IPS-18a (cell line): ENCODE data around the gene DLL4.
"Not testable (repeated sequence)": the region's sequence is repeated elsewhere in the genome, so short reads cannot be mapped to it uniquely, and the experiment has no call there.

Experiments
- H3K27ac ChIP-seq: one replicate; pipeline ENCODE4 v1.5.1; 2013; ENCODE audit warnings: low read length
- H3K27me3 ChIP-seq: one replicate; pipeline ENCODE4 v1.6.1; 2013; ENCODE audit warnings: mild to moderate bottlenecking, low read length; ENCODE audit not compliant: control insufficient read depth, insufficient read depth
- H3K36me3 ChIP-seq: one replicate; pipeline ENCODE4 v1.6.1; 2013; ENCODE audit warnings: low read depth, low read length; ENCODE audit not compliant: control insufficient read depth
- H3K4me1 ChIP-seq: one replicate; pipeline ENCODE4 v1.6.1; 2013; ENCODE audit warnings: low read depth, low read length; ENCODE audit not compliant: control insufficient read depth
- H3K4me3 ChIP-seq: one replicate; pipeline ENCODE4 v1.5.1; 2013; ENCODE audit warnings: low read length
- H3K9ac ChIP-seq: one replicate; pipeline ENCODE4 v1.6.1; 2013; ENCODE audit warnings: mild to moderate bottlenecking, low read length, moderate library complexity
- H3K9me3 ChIP-seq: one replicate; pipeline ENCODE4 v1.6.1; 2013; ENCODE audit warnings: low read depth, low read length; ENCODE audit not compliant: control insufficient read depth

Gene DLL4

GRCh38 chr15:40959331-40960141, 30.4 kb downstream of the DLL4 start:
- Histone ChIP-seq H3K36me3 (peaks cover 10% of the 10 kb centered on the region), H3K9me3 (no peaks in the 10 kb centered on the region), H3K27ac (no peak overlapping the region), H3K9ac (no peak overlapping the region), H3K27me3 (no peaks in the 10 kb centered on the region), H3K4me1 (peaks cover 3% of the 10 kb centered on the region), H3K4me3 (no peak overlapping the region)

GRCh38 chr15:40960151-40960885, 31.2 kb downstream of the DLL4 start:
- no peaks in the 10 kb centered on the region for H3K27me3 ChIP-seq
- peaks cover 8% of the 10 kb centered on the region for H3K36me3 ChIP-seq
- H3K9me3 ChIP-seq: no peaks in the 10 kb centered on the region
- H3K4me3 ChIP-seq: no peak overlapping the region
- H3K9ac ChIP-seq: no peak overlapping the region
- no peak overlapping the region for H3K27ac ChIP-seq
- peaks cover 3% of the 10 kb centered on the region for H3K4me1 ChIP-seq

GRCh38 chr15:40960925-40961324, 31.8 kb downstream of the DLL4 start:
- H3K36me3 ChIP-seq: peaks cover 2% of the 10 kb centered on the region
- H3K27me3 ChIP-seq: no peaks in the 10 kb centered on the region
- no peaks in the 10 kb centered on the region for H3K9me3 ChIP-seq
- no peak overlapping the region for H3K4me3 ChIP-seq
- H3K9ac ChIP-seq: no peak overlapping the region
- H3K4me1 ChIP-seq: peaks cover 3% of the 10 kb centered on the region
- no peak overlapping the region for H3K27ac ChIP-seq

- H3K9ac ChIP-seq, H3K27ac ChIP-seq, H3K36me3 ChIP-seq, H3K9me3 ChIP-seq, H3K27me3 ChIP-seq, H3K4me1 ChIP-seq, H3K4me3 ChIP-seq: not testable (repeated sequence)
These were observed 32.6 kb downstream of the DLL4 start for GRCh38 chr15:40961740-40962139.

GRCh38 chr15:40962317-40962716, 33.2 kb downstream of the DLL4 start:
- H3K36me3 ChIP-seq, H3K4me1 ChIP-seq, H3K9me3 ChIP-seq, H3K4me3 ChIP-seq, H3K27ac ChIP-seq, H3K9ac ChIP-seq, H3K27me3 ChIP-seq: not testable (repeated sequence)

- Histone ChIP-seq H3K4me3 (no peak overlapping the region), H3K4me1 (peaks cover 11% of the 10 kb centered on the region), H3K36me3 (no peaks in the 10 kb centered on the region), H3K27ac (no peak overlapping the region), H3K27me3 (no peaks in the 10 kb centered on the region), H3K9ac (no peak overlapping the region), H3K9me3 (no peaks in the 10 kb centered on the region)
These were observed 34.1 kb downstream of the DLL4 start for GRCh38 chr15:40963201-40963600.

GRCh38 chr15:40964006-40964405, 34.9 kb downstream of the DLL4 start:
- Histone ChIP-seq H3K36me3 (no peaks in the 10 kb centered on the region), H3K27ac (no peak overlapping the region), H3K27me3 (no peaks in the 10 kb centered on the region), H3K9me3 (no peaks in the 10 kb centered on the region), H3K9ac (no peak overlapping the region), H3K4me3 (no peak overlapping the region), H3K4me1 (peaks cover 19% of the 10 kb centered on the region)

- H3K36me3 ChIP-seq: no peaks in the 10 kb centered on the region
- H3K9ac ChIP-seq: no peak overlapping the region
- no peaks in the 10 kb centered on the region for H3K9me3 ChIP-seq
- H3K27ac ChIP-seq: no peak overlapping the region
- H3K4me1 ChIP-seq: peaks cover 16% of the 10 kb centered on the region
- H3K27me3 ChIP-seq: no peaks in the 10 kb centered on the region
- no peak overlapping the region for H3K4me3 ChIP-seq
These were observed 35.5 kb downstream of the DLL4 start for GRCh38 chr15:40964634-40965033.

- Histone ChIP-seq H3K27ac (no peak overlapping the region), H3K9me3 (no peaks in the 10 kb centered on the region)
These were observed 39.3 kb downstream of the DLL4 start for GRCh38 chr15:40968290-40969085.

GRCh38 chr15:40969363-40969762, 40.2 kb downstream of the DLL4 start:
- no peaks in the 10 kb centered on the region for H3K36me3 ChIP-seq
- no peak overlapping the region for H3K27ac ChIP-seq
- no peak overlapping the region for H3K9ac ChIP-seq
- H3K9me3 ChIP-seq: no peaks in the 10 kb centered on the region
- H3K4me1 ChIP-seq: peaks cover 16% of the 10 kb centered on the region
- H3K27me3 ChIP-seq: no peaks in the 10 kb centered on the region
- no peak overlapping the region for H3K4me3 ChIP-seq

More at GRCh38 chr15:40968290-40969085, 39.3 kb downstream of the DLL4 start:
- no peaks in the 10 kb centered on the region for H3K36me3 ChIP-seq
- peaks cover 16% of the 10 kb centered on the region for H3K4me1 ChIP-seq
- H3K4me3 ChIP-seq: no peak overlapping the region
- H3K27me3 ChIP-seq: no peaks in the 10 kb centered on the region
- H3K9ac ChIP-seq: no peak overlapping the region

- no peak overlapping the region for H3K9ac ChIP-seq
- H3K4me3 ChIP-seq: no peak overlapping the region
- H3K36me3 ChIP-seq: peaks cover 40% of the 10 kb centered on the region
- no peaks in the 10 kb centered on the region for H3K27me3 ChIP-seq
- H3K27ac ChIP-seq: no peak overlapping the region
- H3K4me1 ChIP-seq: no peaks in the 10 kb centered on the region
- no peaks in the 10 kb centered on the region for H3K9me3 ChIP-seq
These were observed 45.7 kb downstream of the DLL4 start for GRCh38 chr15:40974879-40975278.
